ENCODE results near the gene ITK. TPM values are rescaled to one million over a fixed set of nuclear protein-coding genes. Genes with fewer than 3 reads are reported as not detected.
"Not testable (repeated sequence)": the region's sequence is repeated elsewhere in the genome, so short reads cannot be mapped to it uniquely, and the experiment has no call there.

Gene ITK
- total RNA-seq, 1 experiment from 2014 or later, result not detected

- DNase-seq (ENCODE audit: low read depth), result peak; percentile 87
Measured at GRCh38 chr5:157167214-157167621, 13.4 kb upstream of the ITK start.

GRCh38 chr5:157168286-157168685 lies 12.4 kb upstream of the ITK start:
- DNase-seq (ENCODE audit: low read depth), result no peak

GRCh38 chr5:157172403-157172802 lies 8.2 kb upstream of the ITK start:
- peak; percentile 68 for DNase-seq (ENCODE audit: low read depth)

- DNase-seq (ENCODE audit: low read depth), result no peak
Measured at GRCh38 chr5:157175071-157175612, 5.5 kb upstream of the ITK start.

GRCh38 chr5:157177953-157178352 lies 2.7 kb upstream of the ITK start:
- DNase-seq (ENCODE audit: low read depth), result no peak

DNA sequence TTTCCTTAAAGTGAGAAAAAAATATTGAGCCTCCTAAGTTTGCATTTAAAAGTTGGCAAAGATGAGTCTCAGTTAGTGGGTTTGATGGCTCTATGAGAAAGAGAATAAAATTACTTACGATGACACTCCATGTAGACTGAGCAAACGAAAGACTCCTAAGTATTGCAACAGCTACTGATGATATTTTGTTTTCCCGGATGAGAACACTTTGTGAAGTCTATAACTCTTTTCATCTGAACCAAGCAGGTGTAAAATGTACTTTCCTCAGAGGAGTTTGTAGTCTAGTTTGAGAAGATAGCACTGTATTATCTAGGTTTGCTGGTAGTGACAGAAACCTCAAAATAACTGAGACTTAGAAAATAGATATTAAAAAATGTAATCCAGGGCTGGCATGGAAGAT lies 1.7 kb upstream of the ITK start:
- DNase-seq (ENCODE audit: low read depth), result no peak

- DNase-seq (ENCODE audit: low read depth), result no peak
Measured at GRCh38 chr5:157182143-157182757, 1.6 kb downstream of the ITK start.

DNA sequence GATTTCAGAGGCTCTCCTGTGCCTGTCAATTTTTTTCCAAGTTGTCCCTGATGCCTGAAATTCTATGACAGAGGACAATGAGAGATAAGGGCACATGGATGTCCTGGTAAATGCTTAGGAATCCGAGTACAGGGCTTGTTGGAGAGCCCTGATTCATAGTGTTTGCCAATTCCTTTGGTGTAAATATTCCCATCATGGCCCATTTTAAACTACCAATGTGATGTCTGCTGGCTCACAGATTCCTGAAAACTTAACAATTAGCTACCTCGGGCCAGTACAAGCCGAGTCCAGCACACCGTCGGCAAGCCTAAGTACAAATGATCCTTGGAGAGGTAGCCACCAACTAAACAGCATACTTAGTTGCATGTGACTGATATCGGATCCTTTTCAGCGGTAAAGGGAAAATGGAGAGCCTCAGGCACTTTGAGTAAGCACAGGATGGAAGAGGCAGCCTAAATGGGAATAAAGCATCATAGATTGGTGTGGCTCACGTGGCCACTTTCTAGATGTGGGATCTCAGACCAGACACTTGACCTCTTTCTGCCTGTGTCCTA lies 3.6 kb downstream of the ITK start:
- no peak for DNase-seq (ENCODE audit: low read depth)

GRCh38 chr5:157185122-157185521 lies 4.5 kb downstream of the ITK start:
- DNase-seq (ENCODE audit: low read depth), result not testable (repeated sequence)

DNA sequence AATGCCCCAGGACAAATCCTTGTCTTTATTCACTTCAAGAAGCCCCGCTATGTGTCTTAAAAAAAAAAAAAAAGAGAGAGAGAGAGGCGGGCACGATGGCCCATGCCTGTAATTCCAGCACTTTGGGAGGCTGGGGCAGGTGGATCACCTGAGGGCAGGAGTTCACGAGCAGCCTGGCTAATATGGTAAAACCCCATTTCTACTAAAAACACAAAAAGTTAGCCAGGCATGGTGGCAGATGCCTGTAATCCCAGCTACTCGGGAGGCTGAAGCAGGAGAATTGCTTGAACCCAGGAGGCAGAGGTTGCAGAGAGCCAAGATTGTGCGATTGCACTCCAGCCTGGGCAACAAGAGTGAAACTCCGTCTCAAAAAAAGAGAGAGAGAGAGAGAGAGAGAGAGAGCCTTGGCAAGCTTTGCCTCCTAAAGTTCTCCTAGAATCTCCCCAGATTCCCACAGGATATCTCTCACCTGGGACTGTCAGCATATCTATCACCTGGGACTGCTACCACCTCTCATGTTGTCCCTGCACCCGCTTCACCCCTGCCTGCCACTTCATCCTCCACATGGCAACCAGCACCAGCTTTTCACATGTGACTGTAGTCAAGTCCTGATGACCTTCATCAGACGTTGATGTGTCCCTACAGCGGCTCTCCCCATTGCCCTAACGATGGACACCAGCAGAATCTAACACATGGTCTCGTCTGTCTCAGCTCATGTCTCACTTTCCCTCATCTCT lies 5.8 kb downstream of the ITK start:
- no peak for DNase-seq (ENCODE audit: low read depth)

DNA sequence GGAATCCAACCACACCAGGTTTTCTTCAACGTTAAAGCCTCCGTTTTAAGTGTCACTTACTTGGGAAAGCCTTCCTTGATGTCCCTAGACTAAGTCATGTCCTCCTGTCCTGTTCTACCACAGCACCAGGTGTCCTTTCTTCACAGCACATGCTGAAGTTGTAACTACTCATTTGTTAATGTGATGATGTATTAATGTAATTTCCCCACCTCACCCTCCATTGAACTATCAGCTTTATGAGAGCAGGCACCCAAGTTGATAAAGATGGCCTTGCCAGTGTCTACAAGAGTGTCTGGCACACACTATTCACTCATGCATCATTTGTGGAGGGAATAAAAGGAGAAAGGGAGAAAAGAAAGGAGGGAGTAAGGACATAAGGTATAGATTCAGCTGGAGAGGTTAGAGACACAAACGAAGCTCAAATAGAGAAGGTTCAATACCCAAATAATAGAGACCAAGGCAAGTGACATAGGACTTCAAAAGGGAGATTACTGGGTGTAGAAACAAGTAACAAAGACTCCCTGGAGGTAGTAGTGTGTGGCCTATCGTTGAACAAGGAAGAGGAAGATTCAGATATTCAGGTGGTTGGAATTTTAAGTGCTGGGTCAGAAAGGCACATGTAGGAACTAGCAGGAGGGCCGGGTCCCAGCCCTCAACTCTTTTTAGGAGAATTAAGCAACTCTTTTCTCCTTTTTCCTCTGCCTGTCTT lies 6.6 kb downstream of the ITK start:
- no peak for DNase-seq (ENCODE audit: low read depth)

GRCh38 chr5:157188270-157188669 lies 7.6 kb downstream of the ITK start:
- DNase-seq (ENCODE audit: low read depth), result no peak

GRCh38 chr5:157189223-157189622 lies 8.6 kb downstream of the ITK start:
- DNase-seq (ENCODE audit: low read depth), result no peak

DNA sequence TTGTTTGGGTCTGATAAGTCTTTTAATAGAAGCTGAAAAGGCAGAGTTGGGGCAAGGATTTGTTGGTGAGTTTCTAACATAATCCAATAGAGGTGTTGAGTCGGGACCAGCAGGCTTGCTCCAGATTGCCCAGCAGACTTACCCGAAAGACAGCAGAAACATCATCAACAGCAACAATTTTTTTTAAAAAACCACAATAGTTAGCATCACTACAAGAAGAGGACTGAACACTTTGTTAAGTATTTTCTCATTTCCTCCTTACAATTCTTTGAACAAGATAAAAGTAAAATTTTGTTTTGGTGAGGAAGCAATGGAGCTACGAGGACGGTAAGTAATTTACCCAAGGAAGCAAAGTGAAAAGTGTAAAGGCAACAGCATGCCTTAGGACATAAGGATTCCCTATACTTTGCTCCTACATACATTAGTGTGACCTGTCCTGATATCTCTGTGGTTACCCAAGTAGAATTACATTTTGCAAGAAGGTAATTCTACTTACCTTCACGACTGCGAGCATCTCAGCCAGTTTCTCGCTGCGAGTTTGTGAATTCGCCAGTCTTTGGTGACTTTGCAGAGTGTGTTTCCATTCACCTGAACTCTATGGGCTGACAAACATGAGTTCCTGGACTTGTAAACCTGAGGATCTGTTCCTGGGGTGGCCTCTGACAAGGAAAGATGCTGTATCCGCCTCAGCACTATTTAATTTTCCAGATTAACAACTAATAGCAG lies 13.2 kb downstream of the ITK start:
- DNase-seq (ENCODE audit: low read depth), result no peak

DNA sequence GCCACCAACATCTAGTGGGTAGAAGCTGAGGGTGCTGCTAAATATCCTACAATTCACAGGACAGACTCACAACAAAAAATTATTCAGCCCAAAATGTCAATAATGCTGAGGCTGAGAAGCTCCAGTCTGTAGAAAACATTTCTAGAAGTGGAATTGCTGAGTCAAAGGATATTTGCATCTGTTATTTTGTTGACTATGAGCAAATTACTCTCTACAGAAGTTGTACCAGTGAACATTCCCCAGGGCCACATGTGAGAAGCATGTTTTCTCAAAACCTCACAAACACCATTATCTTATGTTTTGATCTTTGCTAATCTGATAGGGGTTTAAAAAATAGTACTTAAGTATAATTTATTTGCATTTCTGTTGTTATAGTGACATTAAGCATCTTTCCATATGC lies 15.4 kb downstream of the ITK start:
- no peak for DNase-seq (ENCODE audit: low read depth)

DNA sequence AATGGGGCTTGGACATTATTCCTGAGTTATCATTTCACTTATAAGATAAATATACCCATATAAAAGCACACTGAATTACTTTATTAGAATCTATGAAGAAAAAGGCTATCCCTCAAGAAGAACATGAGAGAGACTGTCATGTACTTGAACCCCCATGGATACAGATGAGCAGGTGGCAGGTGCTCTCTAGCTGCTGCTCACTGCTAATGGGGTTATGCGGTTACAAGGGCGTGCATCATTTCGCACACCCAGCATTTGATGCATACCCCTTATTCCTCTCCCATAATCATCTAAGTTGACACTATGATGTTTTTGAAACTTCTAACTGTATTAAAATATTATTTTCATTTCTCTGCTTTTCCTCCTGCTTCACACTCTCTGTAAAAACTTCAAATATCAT lies 16.4 kb downstream of the ITK start:
- no peak for DNase-seq (ENCODE audit: low read depth)

DNA sequence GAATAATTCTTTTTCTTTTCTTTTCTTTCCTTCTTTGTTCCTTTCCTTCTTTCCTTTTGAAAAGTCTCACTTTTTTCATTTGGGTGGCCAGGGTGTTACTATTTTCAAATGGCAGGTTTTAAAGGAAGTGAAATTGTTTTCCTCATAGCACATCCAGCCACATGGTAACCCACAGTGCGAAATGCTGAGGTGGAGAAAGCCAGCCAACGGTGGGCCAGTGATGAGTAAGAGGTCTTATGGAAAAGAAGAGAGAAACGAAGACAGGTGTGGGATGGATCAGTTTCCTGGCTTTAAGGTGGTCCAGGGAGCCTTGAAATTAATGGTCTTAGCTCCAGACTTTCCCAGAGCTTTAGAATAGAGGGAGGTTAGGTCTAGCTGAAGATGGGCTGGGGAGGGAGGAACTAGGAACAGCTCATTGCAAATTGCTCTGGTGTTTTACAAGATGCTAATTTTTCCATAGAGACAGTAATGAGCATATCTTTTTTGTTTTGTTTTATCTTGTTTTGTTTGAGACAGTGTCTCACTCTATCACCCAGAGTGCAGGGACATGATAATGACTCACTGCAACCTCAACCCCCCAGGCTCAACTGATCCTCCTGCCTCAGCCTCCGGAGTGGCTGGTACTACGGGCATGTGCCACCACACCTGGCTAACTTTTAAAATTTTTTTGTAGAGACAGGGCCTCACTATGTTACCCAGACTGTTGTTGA lies 17.8 kb downstream of the ITK start:
- peak; percentile 10 for DNase-seq (ENCODE audit: low read depth)

DNA sequence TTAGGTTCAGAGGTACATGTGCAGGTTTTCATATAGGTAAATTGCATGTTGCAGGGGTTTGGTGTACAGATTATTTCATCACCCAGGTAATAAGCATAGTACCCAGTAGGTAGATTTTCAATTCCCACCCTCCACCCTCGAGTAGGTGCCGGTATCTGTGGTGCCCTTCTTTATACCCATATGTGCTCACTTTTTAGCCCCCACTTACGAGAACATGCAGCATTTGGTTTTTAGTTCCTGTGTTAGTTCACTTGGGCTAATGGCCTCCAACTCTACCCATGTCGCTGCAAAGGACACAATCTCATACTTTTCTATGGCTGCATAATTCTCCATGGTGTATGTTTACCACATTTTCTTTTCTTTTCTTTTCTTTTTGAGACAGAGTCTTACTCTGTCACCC lies 21.2 kb downstream of the ITK start:
- DNase-seq (ENCODE audit: low read depth), result no peak

DNA sequence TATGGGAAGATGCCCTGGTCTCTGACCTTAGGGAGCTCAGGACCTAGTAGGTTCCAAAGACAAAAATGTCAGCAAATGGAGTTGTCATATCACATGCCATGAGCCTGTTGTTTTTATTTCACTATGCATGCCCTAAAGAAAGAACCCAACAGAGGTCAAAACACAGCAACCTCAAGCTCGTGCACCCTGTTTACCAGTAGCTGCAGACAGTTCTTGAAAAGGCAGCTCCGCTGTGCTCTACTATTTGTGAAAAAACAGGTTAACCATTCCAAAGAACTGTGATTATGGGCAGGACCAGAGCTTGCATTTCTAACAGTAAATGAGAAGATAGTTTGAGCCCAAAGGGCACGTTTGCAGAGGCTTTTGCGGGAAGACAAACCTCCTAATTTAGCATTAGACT lies 22.8 kb downstream of the ITK start:
- no peak for DNase-seq (ENCODE audit: low read depth)

- no peak for DNase-seq (ENCODE audit: low read depth)
Measured at GRCh38 chr5:157204765-157205164, 24.1 kb downstream of the ITK start.

DNA sequence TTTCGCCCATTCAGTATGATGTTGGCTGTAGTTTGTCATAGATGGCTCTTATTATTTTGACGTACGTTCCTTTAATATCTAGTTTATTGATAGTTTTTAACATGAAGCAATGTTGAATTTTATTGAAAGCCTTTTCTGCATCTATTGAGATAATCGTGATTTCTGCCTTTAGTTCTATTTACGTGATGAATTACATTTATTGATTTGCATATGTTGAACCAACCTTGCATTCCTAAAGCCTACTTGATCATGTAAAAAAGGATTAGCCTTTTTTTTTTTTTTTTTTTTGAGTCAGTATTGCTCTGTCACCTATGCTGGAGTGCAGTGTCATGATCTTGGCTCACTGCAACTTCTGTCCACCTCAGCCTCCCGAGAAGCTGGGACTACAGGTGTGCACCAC lies 25.1 kb downstream of the ITK start:
- no peak for DNase-seq (ENCODE audit: low read depth)

Data from Daoy (cell line).